ENCODE data around the gene ABO.

The ABO gene

DNA sequence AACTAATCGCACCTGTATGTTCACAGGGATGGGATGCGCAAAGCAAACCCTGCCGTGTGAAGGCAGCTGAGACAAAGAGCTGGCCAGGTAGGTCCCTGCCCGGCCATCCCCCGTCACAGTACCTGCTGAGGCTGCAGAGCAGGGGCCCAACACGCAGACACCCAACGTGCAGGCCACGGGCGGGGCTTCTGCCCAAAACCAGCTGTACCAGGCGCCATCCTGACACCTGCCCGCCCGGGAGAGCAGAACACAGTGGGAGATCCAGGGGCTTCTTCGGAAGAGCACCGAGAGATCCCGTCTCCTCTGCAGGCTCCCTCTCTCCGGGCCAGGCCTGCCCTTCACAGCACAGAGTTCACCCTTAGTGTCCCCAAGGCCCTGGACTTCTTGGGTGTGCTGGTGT, 28.4 kb downstream of the ABO start:
- in situ Hi-C loops (cut with MboI; ENCODE audit: low sequenced_read_pairs, unreplicated experiment), result no loop called here
- no peak for TF ChIP-seq CTCF (IDR thresholded peaks at IDR 0.05; ENCODE audit: borderline replicate concordance, control extremely low read depth, extremely low read depth, insufficient read depth, missing control alignments)
- DNase-seq (ENCODE audit: low spot score), result no peak

- no peak for DNase-seq (ENCODE audit: low spot score)
- no peak for TF ChIP-seq CTCF (IDR thresholded peaks at IDR 0.05; ENCODE audit: borderline replicate concordance, control extremely low read depth, extremely low read depth, insufficient read depth, missing control alignments)
- in situ Hi-C loops (cut with MboI; ENCODE audit: low sequenced_read_pairs, unreplicated experiment), result no loop called here
Observed at GRCh38 chr9:133242991-133243390, 32.0 kb downstream of the ABO start.

- no peak for DNase-seq (ENCODE audit: low spot score)
- in situ Hi-C loops (cut with MboI; ENCODE audit: low sequenced_read_pairs, unreplicated experiment), result no loop called here
- no peak for TF ChIP-seq CTCF (IDR thresholded peaks at IDR 0.05; ENCODE audit: borderline replicate concordance, control extremely low read depth, extremely low read depth, insufficient read depth, missing control alignments)
Observed at GRCh38 chr9:133242241-133242640, 32.8 kb downstream of the ABO start.

- in situ Hi-C loops (cut with MboI; ENCODE audit: low sequenced_read_pairs, unreplicated experiment), result no loop called here
- peak; percentile 39 for DNase-seq (ENCODE audit: low spot score)
- no peak for TF ChIP-seq CTCF (IDR thresholded peaks at IDR 0.05; ENCODE audit: borderline replicate concordance, control extremely low read depth, extremely low read depth, insufficient read depth, missing control alignments)
Observed at GRCh38 chr9:133239533-133240090, 35.4 kb downstream of the ABO start.

DNA sequence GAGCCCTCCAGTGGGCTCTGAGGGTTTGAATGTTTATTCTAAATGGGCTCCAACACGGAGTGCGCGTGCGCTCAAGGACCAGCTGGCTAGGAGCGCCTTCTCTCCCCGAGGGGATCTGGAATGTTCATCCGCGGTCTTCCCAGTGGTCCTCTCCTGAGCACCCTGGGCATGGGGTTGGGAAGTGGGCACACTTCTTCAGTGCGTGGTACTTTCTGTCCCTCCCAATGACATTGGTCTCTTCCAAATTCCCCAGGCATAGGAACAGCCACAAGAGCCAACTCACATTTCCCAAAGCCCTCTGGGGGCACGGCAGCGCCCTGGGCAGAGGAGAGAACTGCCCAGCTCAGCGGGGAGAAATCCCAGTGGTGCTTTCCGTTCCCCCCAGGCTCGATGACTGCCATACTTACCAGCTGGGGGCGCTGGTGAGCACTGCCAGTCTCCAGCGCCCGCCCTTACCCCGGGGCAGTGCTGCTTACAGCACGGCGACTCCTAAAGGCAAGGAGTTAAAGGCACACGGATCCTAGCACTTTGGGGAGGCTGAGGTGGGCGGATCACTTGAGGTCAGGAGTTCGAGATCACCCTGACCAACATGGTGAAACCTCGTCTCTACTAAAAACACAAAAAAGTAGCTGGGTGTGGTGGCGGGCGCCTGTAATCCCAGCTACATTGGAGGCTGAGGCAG, 36.0 kb downstream of the ABO start:
- in situ Hi-C loops (cut with MboI; ENCODE audit: low sequenced_read_pairs, unreplicated experiment), result no loop called here
- DNase-seq (ENCODE audit: low spot score), result peak; percentile 88
- TF ChIP-seq CTCF (IDR thresholded peaks at IDR 0.05; ENCODE audit: borderline replicate concordance, control extremely low read depth, extremely low read depth, insufficient read depth, missing control alignments), result peak; percentile 61

GRCh38 chr9:133238272-133238850, 36.6 kb downstream of the ABO start:
- TF ChIP-seq CTCF (IDR thresholded peaks at IDR 0.05; ENCODE audit: borderline replicate concordance, control extremely low read depth, extremely low read depth, insufficient read depth, missing control alignments), result no peak
- peak; percentile 68 for DNase-seq (ENCODE audit: low spot score)
- in situ Hi-C loops (cut with MboI; ENCODE audit: low sequenced_read_pairs, unreplicated experiment), result no loop called here

Data from GM13976 (cell line).